Keratinocyte (primary cell): ENCODE data around the gene NUDT6. TPM values are rescaled to one million over a fixed set of nuclear protein-coding genes. Genes with fewer than 3 reads are reported as not detected.

Experiments used
- DNase-seq: peaks from one replicate; pipeline ENCODE4 v3.0.0-alpha.2; 2011; ENCODE audit warnings: low read depth, missing footprints, low spot score
- FAIRE-seq: peaks from 2 replicates; lab custom pipeline; 2011; peaks lifted over from hg19 to GRCh38; lab: Jason Lieb, UNC
- H2AFZ ChIP-seq: 2 replicates; pipeline ENCODE4 v1.6.0; 2012; ENCODE audit warnings: low read length, control low read depth, inconsistent platforms; ENCODE audit not compliant: control insufficient read depth
- H3K27ac ChIP-seq: 2 replicates; pipeline ENCODE4 v1.5.1; 2011; ENCODE audit warnings: low read length; ENCODE audit not compliant: control insufficient read depth, insufficient read depth
- H3K27me3 ChIP-seq: 3 replicates; pipeline ENCODE4 v1.6.0; 2011; ENCODE audit warnings: low read length; ENCODE audit not compliant: control insufficient read depth, insufficient read depth; ENCODE audit errors: extremely low read depth
- H3K36me3 ChIP-seq, 2 experiments: 2 replicates in 1 of 2; 3 replicates in 1 of 2; pipeline ENCODE4 v1.5.1; 2011; ENCODE audit warnings: low read length in 2 of 2, mild to moderate bottlenecking in 1 of 2; ENCODE audit not compliant: control insufficient read depth in 2 of 2, insufficient read depth in 2 of 2; ENCODE audit errors: extremely low read depth in 1 of 2
- H3K4me1 ChIP-seq: 3 replicates; pipeline ENCODE4 v1.5.1; 2011; ENCODE audit warnings: low read length; ENCODE audit not compliant: control insufficient read depth, insufficient read depth; ENCODE audit errors: extremely low read depth
- H3K4me2 ChIP-seq: 3 replicates; pipeline ENCODE4 v1.6.0; 2011; ENCODE audit warnings: low read depth, low read length; ENCODE audit not compliant: control insufficient read depth, insufficient read depth; ENCODE audit errors: extremely low read depth
- H3K4me3 ChIP-seq, 3 experiments: fragments of 200-600 bp in 1 of 3; sonication (generic) in 1 of 3; 2 replicates in 2 of 3; 3 replicates in 1 of 3; pipeline ENCODE4 v1.5.1; 2011 to 2016; ENCODE audit warnings: low read length in 3 of 3, mild to moderate bottlenecking in 3 of 3, control low read depth in 2 of 3, inconsistent platforms in 1 of 3, low read depth in 1 of 3, mixed read lengths in 1 of 3, mixed run types in 1 of 3, moderate library complexity in 1 of 3; ENCODE audit not compliant: control insufficient read depth in 2 of 3, insufficient read depth in 2 of 3; ENCODE audit errors: extremely low read depth in 1 of 3
- H3K79me2 ChIP-seq: 2 replicates; pipeline ENCODE4 v1.6.0; 2012; ENCODE audit warnings: low read length; ENCODE audit not compliant: control insufficient read depth, insufficient read depth
- H3K9ac ChIP-seq: 3 replicates; pipeline ENCODE4 v1.6.0; 2011; ENCODE audit warnings: low read length; ENCODE audit not compliant: control insufficient read depth, insufficient read depth; ENCODE audit errors: extremely low read depth
- H3K9me1 ChIP-seq: 3 replicates; pipeline ENCODE4 v1.6.0; 2011; ENCODE audit warnings: low read length; ENCODE audit not compliant: control insufficient read depth, insufficient read depth; ENCODE audit errors: extremely low read depth
- H3K9me3 ChIP-seq: 2 replicates; pipeline ENCODE4 v1.5.1; 2012; ENCODE audit warnings: low read depth, low read length; ENCODE audit not compliant: control insufficient read depth
- H4K20me1 ChIP-seq: 3 replicates; pipeline ENCODE4 v1.6.0; 2011; ENCODE audit warnings: low read length; ENCODE audit not compliant: control insufficient read depth, insufficient read depth; ENCODE audit errors: extremely low read depth
- EZH2 ChIP-seq: IDR thresholded peaks from one replicate; pipeline ENCODE4 v1.6.1; 2012; ENCODE audit warnings: inconsistent platforms, mild to moderate bottlenecking, low read length, moderate library complexity
- dilution Hi-C: fragments of 300-500 bp; cut with MboI; formaldehyde crosslinking; loops from one replicate; pipeline ENCODE4 v1.7.0; 2020; ENCODE audit warnings: low sequenced_read_pairs; ENCODE audit not compliant: extremely low pct_ligation_motif_present
- polyA plus RNA-seq, 5 experiments: library from polyadenylated mRNA; depleted of rRNA in 3 of 5; stranded (reverse) in 3 of 5; stranded (forward) in 1 of 5; unstranded in 1 of 5; fragments of >200 nt; gene quantifications; 1 replicate in 1 of 5; 2 replicates in 3 of 5; 3 replicates in 1 of 5; pipeline versions ENCODE4 v1.2.1 to v1.2.3, GENCODE V29; 2011 to 2012; ENCODE audit warnings: missing spikeins in 2 of 5, low read depth in 1 of 5, low replicate concordance in 1 of 5
- TF ChIP-seq, protein P1 (sequence below), 3 experiments: IDR thresholded peaks in 1 of 3; conservative IDR thresholded peaks in 1 of 3; optimal IDR thresholded peaks in 1 of 3; 2 replicates in 2 of 3; 3 replicates in 1 of 3; pipeline versions ENCODE3 to v1.5.1; 2011; ENCODE audit warnings: low read length in 3 of 3, mild to moderate bottlenecking in 3 of 3, moderate library complexity in 2 of 3, control low read depth in 1 of 3, inconsistent platforms in 1 of 3; ENCODE audit not compliant: insufficient read depth in 2 of 3; ENCODE audit errors: extremely low read depth in 1 of 3

Gene NUDT6
- polyA plus RNA-seq, 1 donor (not counting 4 experiments of a cell fraction or from before 2014, with no cell fraction given), result 6.9 TPM

DNA sequence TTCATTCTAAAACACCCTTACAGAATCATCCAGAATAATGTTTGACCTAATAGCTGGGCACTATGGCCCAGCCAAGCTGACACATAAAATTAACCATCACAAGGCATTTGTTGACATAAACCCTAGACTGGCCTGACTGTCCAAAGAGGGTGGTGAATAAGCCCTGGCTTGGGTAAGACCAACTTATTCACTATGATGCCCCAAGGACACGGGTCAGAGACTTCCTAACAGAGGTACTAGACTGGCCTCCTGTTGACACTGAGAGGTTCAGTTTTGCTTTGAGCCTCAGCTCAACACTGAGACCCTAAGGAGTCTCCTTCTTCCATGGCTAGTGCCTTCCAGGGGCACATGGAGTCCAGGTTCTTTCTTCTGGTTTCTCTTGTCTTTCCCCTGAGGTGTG lies 74.5 kb downstream of the NUDT6 start:
- no peak for FAIRE-seq
- no peaks in the 10 kb centered on the region for H4K20me1 ChIP-seq
- no peak overlapping the region for H3K4me2 ChIP-seq
- no peaks in the 10 kb centered on the region for H3K36me3 ChIP-seq
- DNase-seq, result no peak
- H3K4me3 ChIP-seq, result no peak overlapping the region
- TF ChIP-seq EZH2, result no peak
- TF ChIP-seq, protein P1, sequence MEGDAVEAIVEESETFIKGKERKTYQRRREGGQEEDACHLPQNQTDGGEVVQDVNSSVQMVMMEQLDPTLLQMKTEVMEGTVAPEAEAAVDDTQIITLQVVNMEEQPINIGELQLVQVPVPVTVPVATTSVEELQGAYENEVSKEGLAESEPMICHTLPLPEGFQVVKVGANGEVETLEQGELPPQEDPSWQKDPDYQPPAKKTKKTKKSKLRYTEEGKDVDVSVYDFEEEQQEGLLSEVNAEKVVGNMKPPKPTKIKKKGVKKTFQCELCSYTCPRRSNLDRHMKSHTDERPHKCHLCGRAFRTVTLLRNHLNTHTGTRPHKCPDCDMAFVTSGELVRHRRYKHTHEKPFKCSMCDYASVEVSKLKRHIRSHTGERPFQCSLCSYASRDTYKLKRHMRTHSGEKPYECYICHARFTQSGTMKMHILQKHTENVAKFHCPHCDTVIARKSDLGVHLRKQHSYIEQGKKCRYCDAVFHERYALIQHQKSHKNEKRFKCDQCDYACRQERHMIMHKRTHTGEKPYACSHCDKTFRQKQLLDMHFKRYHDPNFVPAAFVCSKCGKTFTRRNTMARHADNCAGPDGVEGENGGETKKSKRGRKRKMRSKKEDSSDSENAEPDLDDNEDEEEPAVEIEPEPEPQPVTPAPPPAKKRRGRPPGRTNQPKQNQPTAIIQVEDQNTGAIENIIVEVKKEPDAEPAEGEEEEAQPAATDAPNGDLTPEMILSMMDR (optimal IDR thresholded peaks at IDR 0.05 in 1 of 3, IDR thresholded peaks at IDR 0.05 in 1 of 3, conservative IDR thresholded peaks at IDR 0.05 in 1 of 3; ENCODE audit: extremely low read depth in 1 of 3, insufficient read depth in 2 of 3, low read length in 3 of 3), result no peak
- H3K4me1 ChIP-seq, result no peaks in the 10 kb centered on the region
- H3K9me1 ChIP-seq, result no peaks in the 10 kb centered on the region
- H3K9ac ChIP-seq, result no peak overlapping the region
- no peaks in the 10 kb centered on the region for H3K9me3 ChIP-seq
- no peaks in the 10 kb centered on the region for H3K79me2 ChIP-seq
- dilution Hi-C loops, result no loop called here
- H2AFZ ChIP-seq, result no peak overlapping the region
- H3K27ac ChIP-seq, result no peak overlapping the region
- H3K27me3 ChIP-seq, result no peaks in the 10 kb centered on the region

DNA sequence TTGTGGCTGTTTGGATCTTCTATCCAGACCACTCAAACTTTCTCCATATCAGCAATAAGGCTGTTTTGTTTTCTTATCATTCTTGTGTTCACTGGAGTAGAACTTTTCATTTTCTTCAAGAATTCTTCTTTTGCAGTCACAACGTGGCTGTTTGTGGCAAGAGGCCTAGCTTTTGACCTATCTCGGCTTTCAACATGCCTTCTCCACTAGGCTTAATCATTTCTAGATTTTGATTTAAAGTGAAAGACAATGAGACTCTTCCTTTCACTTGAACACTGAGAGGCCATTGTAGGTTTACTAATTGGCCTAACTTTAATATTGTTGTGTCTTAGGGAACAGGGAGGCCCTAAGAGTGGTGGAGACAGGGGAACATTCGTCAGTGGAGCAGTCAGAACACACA lies 76.6 kb downstream of the NUDT6 start:
- H3K9me3 ChIP-seq, result no peaks in the 10 kb centered on the region
- H3K27me3 ChIP-seq, result no peaks in the 10 kb centered on the region
- no peak overlapping the region for H3K27ac ChIP-seq
- H3K36me3 ChIP-seq, result no peaks in the 10 kb centered on the region
- H2AFZ ChIP-seq, result no peak overlapping the region
- TF ChIP-seq, protein P1 (optimal IDR thresholded peaks at IDR 0.05 in 1 of 3, IDR thresholded peaks at IDR 0.05 in 1 of 3, conservative IDR thresholded peaks at IDR 0.05 in 1 of 3; ENCODE audit: extremely low read depth in 1 of 3, insufficient read depth in 2 of 3, low read length in 3 of 3), result no peak
- TF ChIP-seq EZH2, result no peak
- FAIRE-seq (no peak), DNase-seq (no peak)
- no peaks in the 10 kb centered on the region for H3K79me2 ChIP-seq
- no peak overlapping the region for H3K4me2 ChIP-seq
- no peak overlapping the region for H3K4me3 ChIP-seq
- dilution Hi-C loops, result no loop called here
- H3K4me1 ChIP-seq, result no peaks in the 10 kb centered on the region
- H3K9ac ChIP-seq, result no peak overlapping the region
- H3K9me1 ChIP-seq, result no peaks in the 10 kb centered on the region
- no peaks in the 10 kb centered on the region for H4K20me1 ChIP-seq
